CD8-positive, alpha-beta memory T cell (primary cell): ENCODE data around the gene YBX2. TPM values are rescaled to one million over a fixed set of nuclear protein-coding genes. Genes with fewer than 3 reads are reported as not detected.
A peak's percentile ranks its signal among the peaks of the same experiment; 100 is the strongest.

Experiments
- CTCF ChIA-PET: fragments of 350-600 bp; sonication (Branson Sonifier 250); formaldehyde crosslinking; loops from one replicate; lab custom pipeline; 2021; ENCODE audit warnings: antibody characterized with exemption; lab: Charles Lee
- POLR2A ChIA-PET: fragments of 350-600 bp; sonication (Branson Sonifier 250); formaldehyde crosslinking; loops from one replicate; lab custom pipeline; 2021; ENCODE audit warnings: antibody characterized with exemption; lab: Charles Lee
- DNase-seq, 5 donors: peaks; one replicate each; pipeline versions ENCODE4 v3.0.0 to v3.0.0-alpha.2; 2020 to 2022; ENCODE audit warnings: mixed read lengths in 1 of 5
- H3K27ac ChIP-seq: one replicate; pipeline ENCODE4 v1.7.0; 2013; ENCODE audit warnings: low read depth, mild to moderate bottlenecking, low read length, moderate library complexity
- H3K27me3 ChIP-seq: 2 replicates; pipeline ENCODE4 v1.7.0; 2013; ENCODE audit warnings: low read length, mild to moderate bottlenecking; ENCODE audit not compliant: insufficient read depth, poor library complexity, severe bottlenecking
- H3K36me3 ChIP-seq: 2 replicates; pipeline ENCODE4 v1.7.0; 2013; ENCODE audit warnings: mild to moderate bottlenecking, low read length, moderate library complexity; ENCODE audit not compliant: insufficient read depth
- H3K4me1 ChIP-seq: 2 replicates; pipeline ENCODE4 v1.7.0; 2013; ENCODE audit warnings: mild to moderate bottlenecking, low read length, moderate library complexity; ENCODE audit not compliant: insufficient read depth
- H3K4me3 ChIP-seq: 2 replicates; pipeline ENCODE4 v1.7.0; 2013; ENCODE audit warnings: mild to moderate bottlenecking, low read length
- H3K9me3 ChIP-seq: 2 replicates; pipeline ENCODE4 v1.7.0; 2013; ENCODE audit warnings: mild to moderate bottlenecking, low read length
- H3K27ac Mint-ChIP-seq, 8 donors: one replicate each; pipeline ENCODE4 v1.8.0; 2020 to 2021; ENCODE audit warnings: mixed read lengths in 8 of 8, mild to moderate bottlenecking in 6 of 8, inconsistent platforms in 3 of 8, moderate library complexity in 3 of 8
- H3K27me3 Mint-ChIP-seq, 2 donors: one replicate each; pipeline ENCODE4 v1.8.0; 2020 to 2021; ENCODE audit warnings: mixed read lengths in 2 of 2, mild to moderate bottlenecking in 1 of 2, moderate library complexity in 1 of 2
- H3K36me3 Mint-ChIP-seq, 3 donors: one replicate each; pipeline ENCODE4 v1.8.0; 2020 to 2021; ENCODE audit warnings: mixed read lengths in 3 of 3, inconsistent platforms in 1 of 3, mild to moderate bottlenecking in 1 of 3
- H3K4me1 Mint-ChIP-seq, 3 donors: one replicate each; pipeline ENCODE4 v1.8.0; 2020 to 2021; ENCODE audit warnings: mixed read lengths in 3 of 3, inconsistent platforms in 1 of 3, mild to moderate bottlenecking in 1 of 3
- H3K4me3 Mint-ChIP-seq, 7 donors: one replicate each; pipeline ENCODE4 v1.8.0; 2020 to 2021; ENCODE audit warnings: mixed read lengths in 7 of 7, mild to moderate bottlenecking in 6 of 7, moderate library complexity in 4 of 7, inconsistent platforms in 2 of 7
- H3K9me3 Mint-ChIP-seq, 5 donors: one replicate each; pipeline ENCODE4 v1.8.0; 2020 to 2022; ENCODE audit warnings: mixed read lengths in 5 of 5, mild to moderate bottlenecking in 3 of 5, moderate library complexity in 2 of 5, inconsistent platforms in 1 of 5
- polyA plus RNA-seq: library from polyadenylated mRNA; unstranded; fragments of 300-500 nt; fragmentation: Illumina TruSeq; gene quantifications from one replicate; pipeline ENCODE4 v1.2.3, GENCODE V29; 2021
- total RNA-seq, 2 experiments: library from RNA; stranded (reverse); gene quantifications; one replicate each; pipeline ENCODE4 v1.2.3, GENCODE V29; 2021

The YBX2 gene
- total and polyA plus RNA-seq, 3 experiments from 2014 or later = 0.07 to 0.26 TPM; not detected in 1

DNA sequence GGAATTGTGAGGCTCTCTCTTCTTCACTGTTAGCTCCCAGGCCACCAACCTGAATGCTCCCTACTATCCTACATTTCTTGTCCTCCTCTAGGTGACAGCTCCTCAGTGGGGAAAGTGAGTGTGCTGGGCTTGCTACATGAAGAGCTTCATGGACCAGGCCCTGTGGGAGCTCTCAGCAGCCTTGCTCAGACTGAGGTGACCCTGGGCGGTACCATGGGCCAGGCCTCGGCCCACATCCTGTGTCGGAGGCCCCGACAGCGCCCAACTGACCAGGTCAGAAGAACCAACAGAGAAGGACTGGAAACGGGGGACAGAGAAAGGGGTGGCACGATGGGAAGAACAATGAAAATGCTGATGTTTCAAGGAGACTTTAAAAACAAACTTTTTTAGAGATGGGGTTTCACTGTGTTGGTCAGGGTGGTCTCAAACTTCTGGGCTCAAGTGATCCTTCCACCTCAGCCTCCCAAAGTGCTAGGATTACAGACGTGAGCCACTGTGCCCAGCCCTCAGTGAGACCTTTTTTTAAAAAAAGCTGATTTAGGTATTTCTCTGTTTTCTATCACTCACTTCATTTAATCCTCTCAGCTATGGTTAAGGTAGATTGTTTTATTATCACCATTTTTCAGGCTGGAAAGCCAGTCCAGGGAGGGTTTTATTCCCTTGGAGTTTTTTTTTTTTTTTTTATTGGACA, 37.5 kb downstream of the YBX2 start:
- H3K4me1 Mint-ChIP-seq = peaks cover 16 to 37% (median 19%) of the 10 kb centered on the region in 3 donors
- no peaks in the 10 kb centered on the region for H3K9me3 Mint-ChIP-seq
- Histone ChIP-seq H3K36me3 (peaks cover 10% of the 10 kb centered on the region), H3K4me3 (no peak overlapping the region), H3K4me1 (peaks cover 12% of the 10 kb centered on the region), H3K27me3 (no peaks in the 10 kb centered on the region), H3K9me3 (no peaks in the 10 kb centered on the region), H3K27ac (no peak overlapping the region)
- ChIA-PET POLR2A (no interaction called here), CTCF (interaction anchor here (1.2 to 1.6 kb wide), 2 partner anchors 9 to 98 kb away, joined by 3 to 4 read pairs; partner anchors contain the start of gene TMEM95)
- no peak overlapping the region for H3K4me3 Mint-ChIP-seq
- peaks cover 3 to 60% (median 7%) of the 10 kb centered on the region in 3 donors for H3K36me3 Mint-ChIP-seq
- DNase-seq = no peak
- H3K27me3 Mint-ChIP-seq = peaks cover 0 to 2% of the 10 kb centered on the region in 2 donors
- peak overlapping the region in 3 of 8 donors; percentile 1 to 66 (median 56) for H3K27ac Mint-ChIP-seq

DNA sequence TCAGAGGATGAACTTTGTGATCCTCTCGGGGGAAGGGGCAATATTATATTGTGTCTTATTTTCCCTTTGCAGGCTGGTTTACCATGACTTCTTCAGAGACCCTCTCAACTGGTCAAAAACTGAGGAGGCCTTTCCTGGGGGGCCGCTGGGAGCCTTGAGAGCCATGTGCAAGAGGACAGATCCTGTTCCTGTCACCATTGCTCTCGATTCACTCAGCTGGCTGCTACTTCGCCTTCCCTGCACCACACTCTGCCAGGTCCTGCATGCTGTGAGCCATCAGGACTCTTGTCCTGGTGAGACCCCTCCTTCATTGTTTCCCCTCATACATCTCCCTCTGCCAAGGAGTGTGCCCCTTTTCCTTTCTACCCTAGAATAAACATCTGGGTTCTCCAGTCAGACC, 39.9 kb downstream of the YBX2 start:
- CTCF ChIA-PET = interaction anchor here (1.2 kb wide), 1 partner anchor 20 kb away, joined by 3 read pairs; the partner anchor contains the start of gene DVL2
- Histone ChIP-seq H3K4me3 (no peak overlapping the region), H3K4me1 (peaks cover 24% of the 10 kb centered on the region), H3K27me3 (no peaks in the 10 kb centered on the region), H3K27ac (no peak overlapping the region), H3K36me3 (peaks cover 10% of the 10 kb centered on the region), H3K9me3 (no peaks in the 10 kb centered on the region)
- POLR2A ChIA-PET = interaction anchor here (0.6 kb wide), 1 partner anchor 431 kb away, joined by 3 read pairs; no protein-coding TSS in a partner anchor
- Mint-ChIP-seq H3K4me1 (peaks cover 28 to 40% (median 29%) of the 10 kb centered on the region in 3 donors), H3K36me3 (peaks cover 3 to 64% (median 7%) of the 10 kb centered on the region in 3 donors), H3K27me3 (peaks cover 0 to 2% of the 10 kb centered on the region in 2 donors), H3K27ac (peak overlapping the region in 5 of 8 donors; percentile 43 to 95 (median 69)), H3K9me3 (no peaks in the 10 kb centered on the region), H3K4me3 (peak overlapping the region in 4 of 7 donors; percentile 13 to 71 (median 26))
- no peak for DNase-seq

- H3K27ac Mint-ChIP-seq = peak overlapping the region; percentile 97 to 100 (median 99)
- peaks cover 0 to 2% of the 10 kb centered on the region in 2 donors for H3K27me3 Mint-ChIP-seq
- CTCF ChIA-PET = no interaction called here
Measured at GRCh38 chr17:7253082-7253481, 41.4 kb downstream of the YBX2 start.

DNA sequence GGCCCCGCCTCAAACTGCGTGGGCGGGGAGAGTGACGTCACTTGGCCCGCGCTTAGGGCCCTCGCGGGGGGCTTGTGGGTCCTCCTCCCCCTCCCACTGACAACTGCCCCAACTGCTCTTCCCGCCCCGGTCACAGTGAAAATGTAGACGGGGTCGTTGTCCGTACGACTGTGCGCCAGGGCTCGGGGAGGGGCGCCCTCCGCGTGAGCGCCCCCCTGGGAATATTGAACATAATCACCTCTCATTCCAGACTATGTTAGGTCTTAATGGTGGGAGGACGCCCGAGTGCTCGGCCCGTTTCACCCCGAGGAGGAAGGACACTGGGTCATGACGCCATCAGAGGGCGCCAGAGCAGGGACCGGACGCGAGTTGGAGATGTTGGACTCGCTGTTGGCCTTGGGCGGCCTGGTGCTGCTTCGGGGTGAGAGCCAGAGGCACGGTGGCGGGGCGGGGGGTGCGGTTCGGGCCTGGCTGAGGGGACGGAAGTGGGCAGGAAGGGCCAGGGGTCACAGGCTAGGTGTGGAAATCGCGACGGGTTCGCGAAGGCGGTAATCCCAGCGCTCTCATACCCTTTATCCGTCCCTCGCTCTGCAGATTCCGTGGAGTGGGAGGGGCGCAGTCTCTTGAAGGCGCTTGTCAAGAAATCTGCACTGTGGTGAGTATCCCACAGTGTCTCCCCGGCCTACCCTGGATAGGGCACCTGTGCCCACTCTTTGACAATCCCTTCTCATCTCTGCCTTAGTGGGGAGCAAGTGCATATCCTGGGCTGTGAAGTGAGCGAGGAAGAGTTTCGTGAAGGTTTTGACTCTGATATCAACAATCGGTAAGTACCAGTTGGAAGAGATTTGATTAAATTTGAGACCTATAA, 42.0 kb downstream of the YBX2 start, which contains the start of gene ELP5:
Gene ELP5 (plus strand): TSS at position 40 of the 868 bp plus-strand sequence. CDS start 336 bp downstream, at position 376.
- Mint-ChIP-seq H3K36me3 (peaks cover 3 to 52% (median 7%) of the 10 kb centered on the region in 3 donors), H3K27ac (peak within 1 kb of the TSS; percentile 97 to 100 (median 99))
- CTCF ChIA-PET = interaction anchor here (1.1 kb wide), 1 partner anchor 14 kb away, joined by 4 read pairs; no protein-coding TSS in a partner anchor

More at GRCh38 chr17:7253082-7253481, 41.4 kb downstream of the YBX2 start:
- Mint-ChIP-seq H3K36me3 (peaks cover 3 to 55% (median 7%) of the 10 kb centered on the region in 3 donors), H3K4me3 (peak overlapping the region; percentile 94 to 98 (median 96)), H3K9me3 (no peaks in the 10 kb centered on the region), H3K4me1 (peaks cover 38 to 52% (median 41%) of the 10 kb centered on the region in 3 donors)
- H3K36me3 ChIP-seq = peaks cover 10% of the 10 kb centered on the region
- H3K4me3 ChIP-seq = peak overlapping the region; percentile 85
- no peaks in the 10 kb centered on the region for H3K9me3 ChIP-seq
- H3K4me1 ChIP-seq = peaks cover 33% of the 10 kb centered on the region
- no peak for DNase-seq
- POLR2A ChIA-PET = no interaction called here
- peak overlapping the region; percentile 97 for H3K27ac ChIP-seq
- no peaks in the 10 kb centered on the region for H3K27me3 ChIP-seq

GRCh38 chr17:7251661-7252175, 42.7 kb downstream of the YBX2 start, which contains the start of gene CTDNEP1:
TSS of gene CTDNEP1 (minus strand) at chr17:7251734. CDS start at chr17:7251296, 438 bp downstream.
- Histone ChIP-seq H3K9me3 (no peaks in the 10 kb centered on the region), H3K36me3 (peaks cover 16% of the 10 kb centered on the region), H3K27me3 (no peaks in the 10 kb centered on the region), H3K4me3 (peak within 1 kb of the TSS; percentile 85), H3K4me1 (peaks cover 33% of the 10 kb centered on the region), H3K27ac (peak within 1 kb of the TSS; percentile 97)
- peak in 4 of 5 donors; percentile 98 to 100 (median 98) for DNase-seq
- CTCF ChIA-PET = interaction anchor here (1.1 to 1.2 kb wide), 2 partner anchors 9 to 13 kb away, joined by 4 to 6 read pairs; partner anchors contain the start of gene GABARAP
- POLR2A ChIA-PET = interaction anchor here (0.7 to 2.5 kb wide), 5 partner anchors 9 to 868 kb away, joined by 3 to 16 read pairs (median 6); partner anchors contain the start of genes DVL2, GABARAP and PHF23
- Mint-ChIP-seq H3K36me3 (peaks cover under 1 to 50% (median 10%) of the 10 kb centered on the region in 3 donors), H3K4me1 (peaks cover 38 to 55% (median 41%) of the 10 kb centered on the region in 3 donors), H3K27ac (peak within 1 kb of the TSS; percentile 97 to 100 (median 99)), H3K9me3 (no peaks in the 10 kb centered on the region), H3K27me3 (peaks cover 0 to 2% of the 10 kb centered on the region in 2 donors), H3K4me3 (peak within 1 kb of the TSS; percentile 94 to 98 (median 96))

More for the DNA sequence above, 42.0 kb downstream of the YBX2 start, which contains the start of gene ELP5:
- Histone ChIP-seq H3K27ac (peak within 1 kb of the TSS; percentile 97), H3K4me3 (peak within 1 kb of the TSS; percentile 85), H3K27me3 (no peaks in the 10 kb centered on the region), H3K9me3 (no peaks in the 10 kb centered on the region), H3K4me1 (peaks cover 33% of the 10 kb centered on the region), H3K36me3 (peaks cover 10% of the 10 kb centered on the region)
- POLR2A ChIA-PET = interaction anchor here (1.3 to 2.5 kb wide), 2 partner anchors 10 to 13 kb away, joined by 13 to 16 read pairs; partner anchors contain the start of genes GABARAP and PHF23
- DNase-seq = peak; percentile 82 to 99 (median 87)
- Mint-ChIP-seq H3K9me3 (no peaks in the 10 kb centered on the region), H3K27me3 (peaks cover 0 to 2% of the 10 kb centered on the region in 2 donors), H3K4me3 (peak within 1 kb of the TSS; percentile 94 to 98 (median 96)), H3K4me1 (peaks cover 38 to 55% (median 41%) of the 10 kb centered on the region in 3 donors)

GRCh38 chr17:7250695-7251627, 43.5 kb downstream of the YBX2 start:
- DNase-seq = peak in 2 of 5 donors; percentile 10 to 35
- Histone ChIP-seq H3K9me3 (no peaks in the 10 kb centered on the region), H3K36me3 (peaks cover 23% of the 10 kb centered on the region), H3K27ac (peak overlapping the region; percentile 97), H3K4me3 (peak overlapping the region; percentile 68), H3K4me1 (peaks cover 33% of the 10 kb centered on the region), H3K27me3 (no peaks in the 10 kb centered on the region)
- Mint-ChIP-seq H3K4me1 (peaks cover 41 to 55% (median 46%) of the 10 kb centered on the region in 3 donors), H3K9me3 (no peaks in the 10 kb centered on the region), H3K27ac (peak overlapping the region; percentile 86 to 100 (median 96)), H3K27me3 (peaks cover 0 to 2% of the 10 kb centered on the region in 2 donors), H3K4me3 (peak overlapping the region; percentile 94 to 98 (median 96)), H3K36me3 (peaks cover 0 to 51% (median 14%) of the 10 kb centered on the region in 3 donors)
- CTCF ChIA-PET = interaction anchor here (1.1 to 1.2 kb wide), 2 partner anchors 8 to 13 kb away, joined by 4 to 6 read pairs; partner anchors contain the start of gene GABARAP
- POLR2A ChIA-PET = interaction anchor here (0.7 to 2.5 kb wide), 5 partner anchors 8 to 868 kb away, joined by 3 to 16 read pairs (median 6); partner anchors contain the start of genes DVL2, GABARAP and PHF23
